HG02970 (cell line): ENCODE data around the gene PDZRN3.

Experiments used
- ATAC-seq: cut with Tn5 transposase; IDR thresholded peaks from one replicate; pipeline ENCODE4 v1.9.1; 2021; ENCODE audit warnings: mild to moderate bottlenecking, moderate library complexity, moderate number of reproducible peaks; ENCODE audit not compliant: unreplicated experiment, low FRiP score

PDZRN3 gene

DNA sequence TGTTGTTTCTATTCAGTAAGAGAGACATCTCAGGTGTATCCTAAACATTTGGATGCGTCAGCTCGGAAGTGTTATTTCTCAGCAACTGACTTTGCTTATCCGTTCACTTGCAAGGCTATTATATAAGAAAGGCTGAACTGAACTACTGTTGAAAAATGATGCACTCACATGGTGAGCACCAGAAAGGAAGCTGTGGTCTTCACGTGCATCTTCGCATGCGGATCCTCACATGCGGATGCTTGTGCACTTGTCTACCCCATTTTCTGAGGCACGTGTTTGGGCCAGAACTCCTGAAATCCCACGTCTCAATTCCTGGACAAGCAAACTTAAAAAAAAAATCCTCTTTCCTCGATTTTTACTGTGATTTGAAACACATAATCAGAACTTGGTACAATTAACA, 63.2 kb downstream of the PDZRN3 start:
- no peak for ATAC-seq

DNA sequence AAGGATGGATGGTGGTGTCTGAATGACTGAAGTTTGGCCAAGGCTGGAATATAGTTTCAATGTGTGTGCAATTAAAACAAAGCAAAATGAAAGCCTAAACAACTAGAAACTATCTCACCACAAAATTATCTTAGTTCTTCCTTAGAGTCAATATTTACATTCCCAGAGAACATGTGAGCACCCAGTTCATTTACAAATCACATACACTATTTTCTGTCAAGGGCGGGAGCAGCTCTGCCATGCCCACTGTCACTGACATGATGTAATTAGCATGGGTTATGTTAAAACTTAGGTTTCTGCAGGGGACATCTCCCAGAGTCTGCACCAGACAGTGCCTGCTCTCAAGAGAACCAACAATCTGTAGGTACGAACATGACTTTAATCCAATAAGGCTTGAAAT, 65.0 kb downstream of the PDZRN3 start:
- ATAC-seq = no peak

DNA sequence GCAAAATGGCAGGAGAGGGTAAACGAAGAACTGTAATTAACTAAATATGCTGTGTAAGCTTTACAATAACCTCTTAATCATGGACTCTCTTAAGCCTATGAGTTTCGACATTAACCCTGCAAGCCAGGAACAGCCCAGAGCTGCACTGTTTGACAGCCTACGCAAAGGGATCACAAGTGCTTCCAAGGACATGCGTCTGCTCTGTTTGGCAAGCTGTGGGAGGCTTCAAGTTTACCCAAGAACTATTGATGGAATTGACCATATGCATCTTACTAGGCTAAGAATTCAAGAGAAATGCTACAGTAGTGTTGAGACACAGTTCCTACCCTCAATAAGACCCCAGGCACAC, 66.0 kb downstream of the PDZRN3 start:
- ATAC-seq = no peak

DNA sequence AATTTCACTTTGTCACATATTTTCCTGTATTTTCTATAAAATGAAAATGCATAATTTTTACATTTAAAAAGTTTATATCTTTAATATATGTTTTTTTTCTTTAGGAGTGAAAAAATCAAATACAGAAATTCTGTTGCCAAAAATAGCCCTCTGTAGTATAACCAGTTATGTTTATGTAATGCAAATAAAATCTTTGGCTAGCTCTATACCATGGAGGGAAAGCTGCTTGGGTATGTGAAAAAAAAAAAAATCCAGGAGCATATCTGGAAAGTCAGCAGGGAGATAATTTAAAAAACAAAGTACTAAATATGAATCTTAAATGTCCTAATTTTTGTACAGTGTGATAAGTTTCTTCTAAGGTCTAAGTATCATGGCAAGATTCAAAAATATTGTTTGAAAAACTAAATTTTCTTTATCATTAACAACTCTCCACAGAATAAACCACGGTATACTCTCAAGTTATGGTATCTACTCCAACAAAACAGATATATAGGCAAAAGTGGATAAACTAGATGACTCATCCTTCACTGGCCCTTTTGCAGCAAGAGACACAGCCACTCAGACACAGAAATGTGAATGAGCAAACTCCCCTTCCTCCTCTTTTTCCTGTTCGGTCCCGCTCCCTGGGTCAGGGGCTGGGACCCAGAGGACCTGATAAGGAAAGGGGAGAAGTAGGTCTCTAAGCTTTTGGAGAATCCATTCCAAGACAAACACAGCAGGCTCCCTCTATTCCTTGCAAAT, 66.6 kb downstream of the PDZRN3 start:
- ATAC-seq = no peak

DNA sequence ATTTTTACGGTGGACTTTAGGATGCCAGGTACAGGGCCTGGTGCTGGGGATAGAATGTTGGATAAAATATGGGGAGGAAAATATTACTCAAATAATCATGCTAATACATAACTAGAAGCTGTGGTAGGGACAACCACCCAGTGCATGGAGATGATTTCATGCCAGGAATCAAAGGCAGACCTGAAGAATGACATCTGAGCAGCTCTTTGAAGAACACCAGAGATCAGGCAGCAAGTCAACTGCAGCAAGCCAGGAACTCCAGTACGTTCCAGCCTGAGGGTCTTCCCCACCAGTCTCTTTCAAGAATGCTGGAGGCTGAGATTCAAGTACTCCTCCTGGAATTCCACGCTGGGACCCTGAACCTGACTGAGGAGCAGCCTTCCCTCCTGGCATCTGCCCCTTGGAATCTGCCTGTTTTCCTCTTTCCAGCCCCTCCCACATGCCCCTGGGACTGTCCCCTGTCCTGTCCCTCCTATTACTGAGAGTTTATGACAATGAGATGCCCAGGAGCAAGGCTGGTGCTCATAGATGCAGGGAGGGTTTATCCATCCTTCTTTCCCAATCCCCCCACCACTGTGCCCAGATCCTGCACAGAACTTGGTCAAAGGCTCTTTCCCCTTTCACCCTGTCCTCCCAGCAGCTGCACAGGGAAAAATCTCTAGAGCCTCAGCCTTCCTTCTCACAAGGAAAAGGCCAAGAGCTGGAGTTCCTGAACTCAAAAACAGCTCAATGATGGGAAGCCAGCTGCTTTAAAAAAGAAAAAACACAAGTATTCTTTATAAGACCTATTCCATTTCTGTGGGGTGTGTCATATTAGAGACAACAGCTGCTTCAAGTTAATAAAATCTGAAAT, 68.0 kb downstream of the PDZRN3 start:
- no peak for ATAC-seq

DNA sequence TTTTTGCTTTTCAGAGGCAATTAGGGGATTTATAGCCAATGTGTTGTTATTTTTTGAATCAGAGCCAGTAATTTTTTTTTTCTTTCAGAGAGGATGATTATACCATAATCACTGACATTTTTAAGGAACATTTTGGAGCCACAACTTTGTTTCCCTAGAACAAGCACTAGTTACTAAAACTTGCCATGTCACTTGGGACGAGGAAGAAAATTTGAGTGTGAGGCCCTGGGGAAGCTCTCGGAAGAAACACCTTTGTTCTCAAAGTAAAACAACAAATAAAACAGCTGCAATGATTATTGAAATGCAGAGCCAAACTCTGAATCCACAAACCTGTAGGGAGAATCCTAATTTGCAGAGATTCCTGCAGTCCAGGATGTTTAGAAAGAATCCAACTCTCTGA, 69.7 kb downstream of the PDZRN3 start:
- no peak for ATAC-seq

DNA sequence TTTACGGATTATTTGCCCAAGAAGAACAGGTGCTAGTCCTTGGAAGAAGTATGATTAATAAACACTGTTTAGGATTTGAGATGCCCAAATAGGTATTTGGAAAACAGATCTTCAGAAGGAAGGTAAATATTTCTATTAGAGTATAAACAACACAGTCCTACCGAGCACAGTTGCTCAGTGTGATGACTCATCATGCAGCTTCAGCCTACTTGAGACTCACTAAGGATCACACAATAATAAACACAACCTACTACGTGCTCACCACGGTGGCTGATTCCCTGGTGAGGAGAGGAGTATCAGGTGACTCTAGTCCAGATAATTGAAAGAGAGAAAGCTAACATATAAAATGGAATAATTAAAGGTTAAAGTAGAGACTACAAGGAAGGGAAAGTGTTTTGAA, 72.0 kb downstream of the PDZRN3 start:
- no peak for ATAC-seq

DNA sequence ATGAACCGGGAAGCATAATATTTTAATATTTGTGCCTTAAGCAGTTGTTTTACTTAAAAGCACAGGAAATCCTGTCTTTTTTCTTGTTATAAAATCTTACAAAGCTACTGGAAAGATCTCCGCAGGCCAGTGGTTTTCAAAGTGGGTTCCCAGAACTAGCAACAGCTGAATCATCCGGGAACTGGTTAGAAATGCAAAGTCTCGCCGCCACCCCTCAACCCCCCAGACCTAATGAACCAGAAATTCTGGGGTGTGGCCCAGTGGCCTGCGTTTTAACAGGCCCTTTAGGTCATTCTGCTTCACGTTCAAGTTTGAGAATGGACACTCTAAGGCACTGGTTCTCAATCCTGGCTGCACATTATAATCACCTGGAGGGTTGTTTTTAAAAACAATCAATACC, 74.7 kb downstream of the PDZRN3 start:
- ATAC-seq = no peak

DNA sequence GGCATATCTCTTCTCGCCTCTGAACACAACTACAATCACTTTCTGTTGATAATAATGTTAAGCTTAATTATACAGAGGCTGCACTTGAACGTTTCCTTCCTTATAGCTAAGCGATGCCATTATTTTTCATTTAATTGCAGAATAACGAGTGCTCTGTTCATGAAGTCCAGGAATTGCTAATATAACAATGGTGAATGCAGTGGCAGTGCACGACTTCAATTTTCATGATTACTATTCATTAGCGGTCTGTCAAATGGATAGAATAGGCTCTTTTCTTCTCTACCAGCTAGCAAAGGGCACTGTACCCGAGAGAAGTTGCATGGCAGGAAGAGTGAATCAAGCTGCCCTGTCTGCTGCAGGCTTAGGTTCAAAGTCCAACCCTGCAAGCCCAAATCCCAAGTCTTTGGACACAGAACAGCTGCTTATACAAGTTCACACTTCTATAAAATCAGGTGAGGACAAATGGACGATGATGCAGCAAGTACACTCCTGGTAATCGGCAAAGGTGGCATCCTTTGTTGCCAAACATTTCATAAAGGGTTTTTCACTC, 75.6 kb downstream of the PDZRN3 start:
- no peak for ATAC-seq

DNA sequence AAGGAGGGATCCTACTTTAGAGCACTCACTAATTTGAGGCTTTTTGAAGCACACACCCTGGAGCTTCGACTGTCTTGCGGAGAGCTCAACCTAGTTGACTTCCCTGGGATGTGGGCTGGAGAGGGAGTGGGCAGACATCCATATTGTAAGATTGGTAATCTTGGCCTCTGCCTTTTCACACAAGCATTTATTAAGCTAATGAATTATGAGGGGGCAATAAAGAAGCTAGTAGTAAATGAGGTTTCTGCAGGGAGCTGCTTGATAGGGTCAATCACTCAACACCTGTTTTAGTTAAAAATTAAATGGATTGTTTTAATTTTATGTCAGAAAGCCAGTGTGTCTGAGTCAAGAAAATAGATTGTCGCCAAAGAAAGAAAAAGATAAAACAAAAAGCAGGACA, 76.3 kb downstream of the PDZRN3 start:
- ATAC-seq = no peak

DNA sequence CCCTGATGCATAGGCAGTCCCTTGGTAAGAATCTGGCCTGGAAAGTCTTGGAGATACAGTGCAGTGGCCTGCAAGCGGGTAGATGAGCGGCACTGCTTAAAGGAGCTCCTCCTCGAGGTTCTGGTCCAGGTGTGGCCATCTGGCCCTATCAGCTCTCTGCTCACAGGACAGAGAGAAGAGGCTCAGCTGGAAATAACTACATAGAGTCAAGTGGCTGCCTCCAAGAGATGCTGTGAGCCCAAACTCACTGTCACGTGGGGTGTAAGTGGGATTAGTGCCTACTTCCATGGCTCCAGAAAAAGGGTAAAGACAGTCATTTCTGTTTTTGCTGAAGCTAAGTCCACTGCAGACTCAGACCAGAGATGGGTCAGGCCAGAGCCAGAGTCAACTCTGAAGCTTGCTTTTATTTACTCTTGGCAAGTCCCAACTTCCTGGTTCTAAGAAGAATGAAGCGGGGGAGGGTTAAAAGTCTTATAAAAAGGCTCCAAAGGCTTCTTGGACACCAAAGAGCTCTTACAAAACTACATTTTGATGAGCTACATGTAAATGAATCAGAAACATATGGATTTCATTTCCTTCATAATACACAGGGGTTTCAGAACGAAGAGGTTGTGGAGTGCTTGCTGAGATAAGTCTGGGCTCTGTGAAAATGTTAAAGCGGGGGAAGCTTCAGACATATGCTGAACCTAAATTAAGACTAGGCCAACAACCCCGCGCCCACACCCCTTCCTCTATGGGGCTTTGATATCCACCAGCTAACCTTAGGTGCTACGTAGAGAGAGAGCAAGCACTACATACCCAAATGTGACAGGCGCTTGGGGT, 77.1 kb downstream of the PDZRN3 start:
- ATAC-seq = no peak

DNA sequence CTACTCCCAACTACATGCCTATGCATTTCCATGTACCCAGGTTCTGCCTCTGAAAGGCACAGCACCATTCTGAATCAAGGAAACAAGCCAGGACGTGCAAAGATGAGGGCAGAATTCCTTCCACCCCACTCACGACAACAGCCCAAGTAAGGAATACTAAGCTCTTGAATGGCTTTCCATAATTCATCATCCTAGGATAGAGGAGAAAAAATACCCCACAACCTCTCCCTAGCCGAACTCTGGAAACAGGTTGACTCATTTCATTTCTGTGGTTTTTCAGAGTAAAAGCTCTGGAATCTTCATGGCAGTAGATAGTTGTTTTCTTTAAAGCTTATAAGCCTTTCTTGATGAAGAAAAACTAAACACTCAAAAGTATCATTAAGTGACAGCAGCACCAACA, 77.8 kb downstream of the PDZRN3 start:
- ATAC-seq = no peak

DNA sequence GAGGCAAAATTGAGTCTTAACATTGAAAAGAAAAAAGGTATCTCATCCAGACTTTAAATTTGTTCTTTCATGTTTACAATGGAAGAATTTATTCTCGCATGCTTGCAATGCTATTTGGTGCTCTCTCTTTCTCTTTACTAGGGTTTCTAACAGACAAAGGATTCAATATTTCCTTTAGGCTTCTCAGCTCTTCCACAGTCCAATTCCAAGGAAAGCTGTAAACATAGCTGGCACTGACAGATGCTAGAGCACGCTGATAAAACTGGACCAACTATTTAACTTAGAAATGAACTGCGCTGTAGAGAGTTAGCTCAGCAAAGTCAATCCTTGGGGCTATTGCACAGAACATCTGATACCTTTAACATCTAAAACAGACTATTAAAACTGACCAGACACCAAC, 81.3 kb downstream of the PDZRN3 start:
- no peak for ATAC-seq

DNA sequence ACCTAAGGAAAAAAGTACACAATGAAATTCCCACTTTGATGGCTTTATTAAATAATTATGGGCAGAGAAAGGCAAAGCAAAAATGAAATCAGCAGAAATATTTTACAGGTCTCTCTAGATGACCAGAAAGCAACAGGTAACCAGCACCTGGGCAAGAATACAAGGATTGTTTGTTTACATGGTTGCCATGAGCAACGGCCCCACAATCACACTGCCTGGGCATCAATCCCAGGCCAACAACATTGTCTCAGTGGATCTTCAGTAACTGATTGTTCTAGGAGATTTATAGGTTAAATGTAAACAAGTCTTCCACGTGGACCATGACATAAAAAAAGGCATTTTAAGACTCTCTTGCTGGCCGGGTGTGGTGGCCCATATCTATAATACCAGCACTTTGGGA, 82.6 kb downstream of the PDZRN3 start:
- ATAC-seq = no peak

DNA sequence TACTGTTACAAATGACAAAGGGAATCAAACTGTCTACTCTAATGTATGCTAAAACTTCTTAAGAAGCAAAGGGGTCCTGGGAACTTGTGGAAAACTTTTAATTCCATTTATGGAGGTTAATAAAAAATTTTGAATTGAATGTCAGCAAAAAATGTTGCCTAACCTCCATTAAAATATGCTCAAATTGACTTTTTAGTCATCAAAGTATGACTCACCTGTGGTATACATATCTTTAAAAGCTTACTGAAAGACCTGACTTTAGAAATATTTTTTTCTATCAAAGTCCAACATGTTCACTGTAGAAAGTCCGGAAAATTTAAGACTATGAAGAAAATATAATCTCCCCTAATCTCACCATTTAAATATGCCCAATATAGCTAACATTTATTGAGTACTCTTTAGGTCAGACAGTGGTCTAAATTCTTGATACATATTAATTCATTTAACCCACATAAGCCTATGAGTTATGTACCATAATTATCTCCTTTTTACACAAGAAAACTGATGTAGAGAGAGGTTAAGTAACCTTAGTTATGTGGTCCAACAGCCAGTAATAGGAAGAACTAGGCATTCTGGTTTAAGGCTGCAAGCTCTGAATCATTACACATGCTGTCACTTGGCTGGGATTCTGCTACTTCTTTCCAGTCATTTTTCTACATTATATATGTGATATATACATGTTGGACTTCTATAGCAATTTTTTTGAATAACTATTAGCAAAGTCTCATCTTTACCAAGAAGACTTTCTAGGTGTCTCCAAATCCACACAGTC, 83.6 kb downstream of the PDZRN3 start:
- no peak for ATAC-seq

DNA sequence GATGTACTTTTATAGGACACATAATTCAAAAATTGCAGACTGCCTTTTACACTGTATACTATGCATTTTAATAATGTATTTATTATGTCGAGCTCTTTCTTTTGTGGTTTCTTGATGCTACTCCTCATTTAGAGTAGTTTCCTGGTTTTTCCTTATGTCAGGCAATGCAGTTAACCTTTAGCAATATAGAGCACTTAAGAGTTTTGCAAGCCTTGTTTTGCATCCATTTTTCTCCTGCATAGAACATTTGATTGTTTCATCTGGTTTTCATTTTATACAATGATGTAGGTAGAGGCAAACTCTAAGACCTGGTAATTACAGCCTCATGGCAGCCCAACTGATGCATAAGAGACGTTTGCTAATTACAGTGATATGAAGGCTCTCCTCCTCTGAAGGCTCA, 86.3 kb downstream of the PDZRN3 start:
- ATAC-seq = no peak

DNA sequence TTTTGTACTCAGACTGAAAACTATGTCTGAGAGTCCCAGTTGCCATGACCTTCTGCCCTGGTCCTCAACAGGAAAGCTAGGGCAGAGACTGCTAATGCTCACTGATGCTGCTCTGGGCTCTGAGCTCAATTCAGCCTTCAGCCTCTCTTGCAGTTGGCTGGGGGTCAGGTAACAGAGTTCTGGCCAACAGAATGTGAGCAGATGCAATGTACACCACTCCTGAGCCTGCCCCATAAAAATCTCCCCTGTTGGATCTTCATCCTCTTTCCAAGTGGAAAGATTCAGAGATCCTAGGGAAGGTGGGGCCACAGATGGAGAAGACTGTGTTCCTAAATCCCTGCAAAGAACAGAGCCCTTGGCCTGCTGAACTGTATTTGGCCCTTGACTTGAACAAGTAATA, 87.8 kb downstream of the PDZRN3 start:
- no peak for ATAC-seq

DNA sequence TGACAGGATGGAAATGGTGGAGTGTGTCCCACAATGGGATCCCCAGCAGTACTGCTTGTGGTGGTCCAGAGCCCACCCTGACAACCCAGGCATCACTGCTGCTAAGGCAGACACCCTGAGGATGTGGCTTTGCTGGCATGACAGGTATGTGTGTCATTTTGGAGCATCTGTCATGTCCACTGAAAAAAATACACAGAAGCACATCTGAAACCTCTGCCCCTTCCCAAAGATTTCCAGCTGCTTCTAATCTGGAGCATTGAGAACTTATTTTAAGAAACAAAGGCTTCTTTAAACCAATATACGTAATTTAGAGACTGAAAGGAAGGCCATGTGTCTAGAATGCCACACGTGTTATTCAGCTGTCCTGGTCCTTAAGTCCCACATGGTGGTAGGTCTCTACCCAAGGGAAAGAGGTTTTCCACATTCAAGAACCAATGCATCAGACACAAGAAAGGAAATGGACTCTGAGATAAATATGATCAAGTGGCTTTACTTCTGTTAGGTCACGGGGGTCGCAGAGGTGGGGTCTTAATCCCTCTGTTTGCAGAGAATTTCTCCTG, 88.3 kb downstream of the PDZRN3 start:
- ATAC-seq = no peak

DNA sequence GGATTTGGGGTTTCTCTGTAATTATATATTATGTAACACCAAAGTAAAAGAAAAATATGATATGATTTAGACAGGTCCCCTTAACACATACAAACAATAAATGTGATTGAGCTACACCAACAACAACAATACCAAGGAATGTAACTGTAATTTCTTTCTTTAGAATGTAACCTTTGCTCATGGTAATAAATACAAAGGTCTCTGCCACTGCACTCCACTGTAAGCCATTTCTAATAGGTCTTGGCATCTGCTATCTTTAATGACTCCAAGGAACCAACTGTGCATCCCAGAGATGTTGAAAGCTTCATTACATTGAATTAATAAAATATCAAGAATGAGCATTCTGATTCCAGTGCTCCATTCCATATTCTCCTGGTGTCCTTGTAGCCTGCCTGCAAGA, 88.8 kb downstream of the PDZRN3 start:
- no peak for ATAC-seq

DNA sequence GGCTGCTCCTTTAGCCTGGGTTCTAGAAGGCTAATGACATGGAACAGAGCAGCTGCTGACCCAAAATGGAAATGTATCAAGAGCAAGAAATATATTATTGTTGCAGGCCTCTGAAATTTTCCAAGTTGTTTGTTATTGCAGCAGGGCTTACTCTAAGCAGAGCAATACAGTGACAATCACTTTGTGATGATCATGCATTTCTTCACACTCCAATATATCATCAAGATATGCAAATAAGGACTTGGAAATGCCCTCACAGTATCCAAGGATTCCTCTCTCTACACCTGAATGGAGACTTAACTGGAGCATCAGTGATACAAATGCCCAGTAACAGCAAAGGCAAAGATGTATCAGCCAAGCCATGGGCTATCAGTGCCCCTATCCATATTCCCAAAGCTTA, 89.6 kb downstream of the PDZRN3 start:
- no peak for ATAC-seq
